KMS-11 (cell line): Measurements from ENCODE around the gene DUS2.
"Not testable (repeated sequence)": the region's sequence is repeated elsewhere in the genome, so short reads cannot be mapped to it uniquely, and the experiment has no call there.

Experiments
- H2AFZ ChIP-seq: fragments of 200-600 bp; sonication (generic); 2 replicates; pipeline ENCODE4 v1.6.1; 2016; ENCODE audit warnings: antibody characterized with exemption, mixed run types, low read depth
- H3K27ac ChIP-seq: fragments of 200-600 bp; sonication (generic); 2 replicates; pipeline ENCODE4 v1.6.1; 2016; ENCODE audit warnings: mild to moderate bottlenecking, mixed run types
- H3K27me3 ChIP-seq: fragments of 200-600 bp; sonication (generic); 2 replicates; pipeline ENCODE4 v1.6.1; 2017; ENCODE audit warnings: mild to moderate bottlenecking, low read depth, mixed run types, moderate library complexity; ENCODE audit not compliant: insufficient read depth
- H3K36me3 ChIP-seq: fragments of 200-600 bp; sonication (generic); 2 replicates; pipeline ENCODE4 v1.6.1; 2017; ENCODE audit warnings: mild to moderate bottlenecking, mixed run types; ENCODE audit not compliant: insufficient read depth
- H3K4me1 ChIP-seq: fragments of 200-600 bp; sonication (generic); 2 replicates; pipeline ENCODE4 v1.6.1; 2016; ENCODE audit warnings: mild to moderate bottlenecking, low read depth, mixed run types; ENCODE audit not compliant: poor library complexity, severe bottlenecking
- H3K4me2 ChIP-seq: fragments of 200-600 bp; sonication (generic); 2 replicates; pipeline ENCODE4 v1.7.0; 2016; ENCODE audit warnings: mild to moderate bottlenecking, mixed run types
- H3K4me3 ChIP-seq: fragments of 200-600 bp; sonication (generic); IDR thresholded peaks from 2 replicates; pipeline ENCODE4 v1.6.1; 2017; ENCODE audit warnings: low read depth, low read length, mixed read lengths; ENCODE audit not compliant: insufficient read depth
- H3K79me2 ChIP-seq: fragments of 200-600 bp; sonication (generic); 2 replicates; pipeline ENCODE4 v1.6.1; 2016; ENCODE audit warnings: low read depth, mixed run types; ENCODE audit not compliant: insufficient read depth
- H3K9ac ChIP-seq: fragments of 200-600 bp; sonication (generic); 2 replicates; pipeline ENCODE4 v1.6.1; 2016; ENCODE audit warnings: mild to moderate bottlenecking, mixed run types
- H4K20me1 ChIP-seq: fragments of 200-600 bp; sonication (generic); 2 replicates; pipeline ENCODE4 v1.6.1; 2016; ENCODE audit warnings: mild to moderate bottlenecking, mixed run types; ENCODE audit not compliant: insufficient read depth
- TF ChIP-seq, protein P1 (sequence below): fragments of 200-600 bp; sonication (generic); conservative IDR thresholded peaks from 2 replicates; pipeline ENCODE4 v1.6.1; 2017; ENCODE audit warnings: low read depth, mild to moderate bottlenecking, antibody characterized with exemption, low read length, moderate library complexity, mixed read lengths

DUS2 gene

DNA sequence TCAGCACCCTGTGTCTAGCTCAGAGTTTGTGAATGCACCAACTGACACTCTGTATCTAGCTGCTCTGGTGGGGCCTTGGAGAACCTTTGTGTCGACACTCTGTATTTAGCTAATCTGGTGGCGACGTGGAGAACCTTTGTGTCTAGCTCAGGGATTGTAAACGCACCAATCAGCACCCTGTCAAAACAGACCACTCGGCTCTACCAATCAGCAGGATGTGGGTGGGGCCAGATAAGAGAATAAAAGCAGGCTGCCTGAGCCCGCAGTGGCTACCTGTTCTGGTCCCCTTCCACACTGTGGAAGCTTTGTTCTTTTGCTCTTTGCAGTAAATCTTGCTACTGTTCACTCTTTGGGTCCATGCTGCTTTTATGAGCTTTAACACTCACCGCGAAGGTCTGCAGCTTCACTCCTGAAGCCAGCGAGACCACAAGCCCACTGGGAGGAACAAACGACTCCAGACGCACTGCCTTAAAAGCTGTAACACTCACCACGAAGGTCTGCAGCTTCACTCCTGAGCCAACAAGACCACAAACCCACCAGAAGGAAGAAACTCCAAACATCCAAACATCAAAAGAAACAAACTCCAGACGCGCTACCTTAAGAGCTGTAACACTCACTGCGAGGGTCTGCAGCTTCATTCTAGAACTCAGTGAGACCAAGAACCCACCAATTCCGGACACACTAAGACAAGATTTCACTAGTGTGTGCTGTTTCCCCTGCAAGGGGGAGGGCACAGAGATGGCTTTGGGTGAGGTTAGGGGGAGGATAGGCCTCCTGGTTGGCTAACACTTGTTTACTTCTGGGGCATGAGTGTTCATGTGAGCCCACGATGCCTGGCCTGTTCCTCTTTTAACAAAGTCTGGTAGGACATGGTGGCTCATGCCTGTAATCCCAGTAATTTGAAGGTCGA lies 24.1 kb upstream of the DUS2 start, which contains the start of gene DPEP2:
DPEP2 (minus strand) TSS at position 706 of the 910 bp plus-strand sequence. CDS start 6,272 bp downstream, outside the sequence.
- not testable (repeated sequence) for H3K4me2 ChIP-seq, H3K27me3 ChIP-seq, H2AFZ ChIP-seq, H3K4me1 ChIP-seq, H3K9ac ChIP-seq, H3K79me2 ChIP-seq, H3K36me3 ChIP-seq, H4K20me1 ChIP-seq, H3K4me3 ChIP-seq, H3K27ac ChIP-seq

DNA sequence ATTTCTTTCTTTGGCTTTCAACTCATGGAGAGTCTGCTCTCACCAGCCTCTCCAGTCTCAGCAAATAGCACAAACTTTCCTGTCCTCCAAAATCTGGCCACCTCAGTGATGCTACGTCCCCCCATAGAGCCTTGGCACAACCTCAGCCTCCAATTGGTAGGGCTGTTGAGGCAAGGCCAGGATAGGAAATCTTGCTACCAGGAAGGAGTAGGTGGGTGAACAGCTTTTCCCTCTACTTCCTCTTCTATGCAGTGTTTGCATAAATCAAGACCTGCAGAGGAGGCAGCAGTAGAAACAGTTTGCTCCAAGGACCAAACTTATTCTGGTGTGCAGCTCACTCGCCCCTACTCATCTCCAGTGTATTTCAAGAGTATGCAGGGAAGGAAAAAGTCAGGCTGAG lies 23.1 kb upstream of the DUS2 start:
- no peak overlapping the region for H3K9ac ChIP-seq
- H3K4me2 ChIP-seq = no peak overlapping the region

DNA sequence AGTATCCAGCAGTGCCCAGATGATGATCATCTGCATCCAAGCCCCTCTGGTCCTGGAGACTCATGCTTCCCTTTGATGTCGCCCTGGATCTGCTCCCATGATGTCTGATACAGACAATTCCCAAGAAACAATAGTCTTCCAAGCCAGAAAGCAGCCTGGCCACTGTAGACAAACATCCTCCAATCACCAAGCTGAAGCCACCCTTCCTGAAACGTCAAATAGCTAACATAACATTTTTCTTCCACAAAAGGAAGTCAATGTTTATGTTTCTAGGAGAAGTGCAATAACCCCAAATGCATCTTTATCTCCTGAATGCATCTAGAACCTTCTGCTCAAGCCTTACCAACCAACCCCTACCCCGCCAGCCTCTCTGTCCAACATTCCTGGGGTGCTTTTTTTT lies 22.6 kb upstream of the DUS2 start:
- H3K36me3 ChIP-seq = no peaks in the 10 kb centered on the region
- no peaks in the 10 kb centered on the region for H3K79me2 ChIP-seq
- TF ChIP-seq, protein P1, sequence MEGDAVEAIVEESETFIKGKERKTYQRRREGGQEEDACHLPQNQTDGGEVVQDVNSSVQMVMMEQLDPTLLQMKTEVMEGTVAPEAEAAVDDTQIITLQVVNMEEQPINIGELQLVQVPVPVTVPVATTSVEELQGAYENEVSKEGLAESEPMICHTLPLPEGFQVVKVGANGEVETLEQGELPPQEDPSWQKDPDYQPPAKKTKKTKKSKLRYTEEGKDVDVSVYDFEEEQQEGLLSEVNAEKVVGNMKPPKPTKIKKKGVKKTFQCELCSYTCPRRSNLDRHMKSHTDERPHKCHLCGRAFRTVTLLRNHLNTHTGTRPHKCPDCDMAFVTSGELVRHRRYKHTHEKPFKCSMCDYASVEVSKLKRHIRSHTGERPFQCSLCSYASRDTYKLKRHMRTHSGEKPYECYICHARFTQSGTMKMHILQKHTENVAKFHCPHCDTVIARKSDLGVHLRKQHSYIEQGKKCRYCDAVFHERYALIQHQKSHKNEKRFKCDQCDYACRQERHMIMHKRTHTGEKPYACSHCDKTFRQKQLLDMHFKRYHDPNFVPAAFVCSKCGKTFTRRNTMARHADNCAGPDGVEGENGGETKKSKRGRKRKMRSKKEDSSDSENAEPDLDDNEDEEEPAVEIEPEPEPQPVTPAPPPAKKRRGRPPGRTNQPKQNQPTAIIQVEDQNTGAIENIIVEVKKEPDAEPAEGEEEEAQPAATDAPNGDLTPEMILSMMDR = no peak
- no peak overlapping the region for H3K4me3 ChIP-seq
- no peak overlapping the region for H3K27ac ChIP-seq
- H3K4me2 ChIP-seq = no peak overlapping the region
- no peaks in the 10 kb centered on the region for H4K20me1 ChIP-seq
- no peak overlapping the region for H2AFZ ChIP-seq
- H3K9ac ChIP-seq = no peak overlapping the region
- H3K27me3 ChIP-seq = no peaks in the 10 kb centered on the region
- H3K4me1 ChIP-seq = no peaks in the 10 kb centered on the region

More for the DNA sequence above, 23.1 kb upstream of the DUS2 start:
- Histone ChIP-seq H3K4me3 (no peak overlapping the region), H3K36me3 (no peaks in the 10 kb centered on the region), H4K20me1 (no peaks in the 10 kb centered on the region), H3K27ac (no peak overlapping the region), H3K79me2 (no peaks in the 10 kb centered on the region), H3K4me1 (no peaks in the 10 kb centered on the region), H3K27me3 (no peaks in the 10 kb centered on the region), H2AFZ (no peak overlapping the region)
- TF ChIP-seq, protein P1 = no peak

DNA sequence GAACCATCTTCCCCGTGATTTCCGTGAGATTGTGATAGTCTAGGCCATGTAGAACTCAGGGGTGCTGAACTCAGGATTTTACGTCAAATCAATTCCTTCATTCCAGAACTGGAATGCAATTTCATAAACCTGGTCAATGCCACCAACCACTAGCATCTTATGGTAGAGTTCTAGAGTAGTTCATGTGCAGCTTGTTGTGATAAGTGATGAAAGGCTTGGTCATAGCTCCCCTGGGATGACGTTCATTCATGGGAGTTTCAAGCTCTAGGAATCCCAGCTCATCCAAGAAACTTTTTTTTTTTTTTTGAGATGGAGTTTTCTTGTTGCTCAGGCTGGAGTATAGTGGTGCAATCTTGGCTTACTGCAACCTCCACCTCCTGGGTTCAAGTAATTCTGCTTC lies 20.1 kb upstream of the DUS2 start:
- Histone ChIP-seq H3K9ac (no peak overlapping the region), H3K4me2 (no peak overlapping the region), H3K4me3 (no peak overlapping the region), H4K20me1 (no peaks in the 10 kb centered on the region), H3K27me3 (no peaks in the 10 kb centered on the region), H3K4me1 (no peaks in the 10 kb centered on the region), H2AFZ (no peak overlapping the region), H3K79me2 (no peaks in the 10 kb centered on the region), H3K27ac (no peak overlapping the region), H3K36me3 (no peaks in the 10 kb centered on the region)
- TF ChIP-seq, protein P1 = no peak

DNA sequence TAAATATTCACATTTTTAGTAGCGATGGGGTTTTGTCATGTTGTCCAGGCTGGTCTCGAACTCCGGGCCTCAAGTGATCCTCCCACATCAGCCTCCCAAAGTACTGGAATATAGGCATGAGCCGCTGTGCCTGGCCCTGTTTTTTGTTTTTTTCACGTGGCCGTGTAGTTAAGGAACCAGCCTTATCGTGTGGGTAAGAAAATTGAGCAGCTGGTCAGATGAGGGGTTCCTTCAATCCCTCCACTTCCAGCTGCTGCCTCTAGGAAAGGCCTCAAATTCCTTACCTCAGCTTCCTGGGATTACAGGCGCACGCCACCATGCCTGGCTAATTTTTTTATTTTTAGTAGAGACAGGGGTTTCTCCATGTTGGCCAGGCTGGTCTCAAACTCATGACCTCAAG lies 17.9 kb upstream of the DUS2 start:
- H3K27me3 ChIP-seq = no peaks in the 10 kb centered on the region
- no peaks in the 10 kb centered on the region for H3K79me2 ChIP-seq
- H4K20me1 ChIP-seq = no peaks in the 10 kb centered on the region
- H3K4me1 ChIP-seq = no peaks in the 10 kb centered on the region
- TF ChIP-seq, protein P1 = no peak
- H2AFZ ChIP-seq = no peak overlapping the region
- no peak overlapping the region for H3K4me3 ChIP-seq
- no peak overlapping the region for H3K27ac ChIP-seq
- no peak overlapping the region for H3K9ac ChIP-seq
- H3K4me2 ChIP-seq = no peak overlapping the region
- H3K36me3 ChIP-seq = no peaks in the 10 kb centered on the region
